Osteoblast (primary cell): ENCODE data around the gene CLDN16. TPM values are rescaled to one million over a fixed set of nuclear protein-coding genes. Genes with fewer than 3 reads are reported as not detected.

Source experiments
- DNase-seq: peaks from one replicate; pipeline ENCODE4 v3.0.0; 2011; ENCODE audit warnings: low spot score, mixed read lengths; ENCODE audit not compliant: insufficient read length; ENCODE audit errors: missing footprints
- H2AFZ ChIP-seq: 2 replicates; pipeline ENCODE4 v1.6.0; 2011; ENCODE audit warnings: mild to moderate bottlenecking, low read length
- H3K27ac ChIP-seq: 2 replicates; pipeline ENCODE4 v1.5.1; 2011; ENCODE audit warnings: mild to moderate bottlenecking, low read depth, low read length, moderate library complexity
- H3K27me3 ChIP-seq: 2 replicates; pipeline ENCODE4 v1.6.0; 2012; ENCODE audit warnings: mild to moderate bottlenecking, control low read depth, inconsistent platforms, low read length, moderate library complexity; ENCODE audit not compliant: insufficient read depth
- H3K36me3 ChIP-seq: 2 replicates; pipeline ENCODE4 v1.5.1; 2011; ENCODE audit warnings: mild to moderate bottlenecking, low read length, control low read depth, moderate library complexity; ENCODE audit not compliant: insufficient read depth
- H3K4me1 ChIP-seq: 2 replicates; pipeline ENCODE4 v1.5.1; 2011; ENCODE audit warnings: mild to moderate bottlenecking, low read length, control low read depth, moderate library complexity; ENCODE audit not compliant: insufficient read depth
- H3K4me2 ChIP-seq: 2 replicates; pipeline ENCODE4 v1.6.0; 2011; ENCODE audit warnings: mild to moderate bottlenecking, low read length; ENCODE audit not compliant: insufficient read depth
- H3K4me3 ChIP-seq: fragments of 200-600 bp; sonication (generic); 3 replicates; pipeline ENCODE4 v1.5.1; 2012; ENCODE audit warnings: mild to moderate bottlenecking, low read length, inconsistent platforms; ENCODE audit not compliant: insufficient read depth
- H3K79me2 ChIP-seq: 2 replicates; pipeline ENCODE4 v1.6.0; 2012; ENCODE audit warnings: mild to moderate bottlenecking, low read length, control low read depth, inconsistent platforms; ENCODE audit not compliant: insufficient read depth
- H3K9me3 ChIP-seq: 2 replicates; pipeline ENCODE4 v1.5.1; 2011; ENCODE audit warnings: low read depth, low read length, control low read depth
- H4K20me1 ChIP-seq: 2 replicates; pipeline ENCODE4 v1.6.0; 2012; ENCODE audit warnings: mild to moderate bottlenecking, low read length, control low read depth; ENCODE audit not compliant: insufficient read depth
- CTCF ChIP-seq: IDR thresholded peaks from 2 replicates; pipeline ENCODE4 v1.5.1; 2011; ENCODE audit warnings: mild to moderate bottlenecking, low read depth, low read length, moderate library complexity; ENCODE audit errors: extremely low read depth
- total RNA-seq: library from RNA; depleted of rRNA; stranded (reverse); fragments of >200 nt; gene quantifications from 2 replicates; pipeline ENCODE4 v1.2.3, GENCODE V29; 2012

CLDN16 gene
- total RNA-seq, 1 donor, result not detected

DNA sequence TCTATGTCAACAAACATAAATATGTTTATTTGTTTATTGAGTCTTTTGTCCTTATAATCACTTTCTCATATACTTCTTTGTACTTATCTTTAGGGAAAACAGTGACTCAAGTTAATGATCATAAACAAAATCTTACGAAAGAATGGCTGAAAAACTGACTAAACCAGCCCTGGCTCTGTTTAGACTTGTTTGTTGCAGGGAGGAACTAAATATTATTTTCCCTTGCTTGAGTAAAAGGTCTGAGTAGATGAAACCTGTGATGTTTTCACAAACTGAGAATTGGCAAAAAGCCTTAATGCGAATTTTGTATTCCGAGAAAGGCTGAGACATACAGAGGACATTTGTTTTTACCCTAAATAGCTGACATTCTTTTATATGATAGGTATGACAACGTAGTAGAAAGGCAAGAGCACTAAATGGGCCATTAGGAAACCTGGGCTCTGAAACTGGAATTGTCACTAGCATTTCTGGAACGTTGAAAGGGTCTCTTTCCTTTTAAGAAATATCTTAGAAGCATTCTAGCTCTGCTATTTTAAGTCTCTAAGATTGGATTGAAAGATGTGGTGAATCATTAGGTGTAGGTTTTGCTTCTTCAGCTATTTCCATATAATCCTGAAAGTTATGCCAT lies 18.2 kb upstream of the CLDN16 start:
- H3K27me3 ChIP-seq, result no peaks in the 10 kb centered on the region
- H4K20me1 ChIP-seq, result no peaks in the 10 kb centered on the region
- H3K4me1 ChIP-seq, result peaks cover 8% of the 10 kb centered on the region
- DNase-seq, result no peak
- H3K79me2 ChIP-seq, result no peaks in the 10 kb centered on the region
- no peaks in the 10 kb centered on the region for H3K9me3 ChIP-seq
- no peak overlapping the region for H3K4me3 ChIP-seq
- no peak for TF ChIP-seq CTCF
- H3K36me3 ChIP-seq, result no peaks in the 10 kb centered on the region
- no peak overlapping the region for H3K4me2 ChIP-seq
- no peak overlapping the region for H2AFZ ChIP-seq
- H3K27ac ChIP-seq, result no peak overlapping the region

GRCh38 chr3:190370369-190370768 lies 17.6 kb upstream of the CLDN16 start:
- H3K27ac ChIP-seq, result no peak overlapping the region
- no peaks in the 10 kb centered on the region for H4K20me1 ChIP-seq
- H3K27me3 ChIP-seq, result no peaks in the 10 kb centered on the region
- no peaks in the 10 kb centered on the region for H3K79me2 ChIP-seq
- H3K9me3 ChIP-seq, result no peaks in the 10 kb centered on the region
- H3K36me3 ChIP-seq, result no peaks in the 10 kb centered on the region
- H3K4me2 ChIP-seq, result no peak overlapping the region
- no peak for DNase-seq
- no peak overlapping the region for H3K4me3 ChIP-seq
- no peak overlapping the region for H2AFZ ChIP-seq
- peaks cover 8% of the 10 kb centered on the region for H3K4me1 ChIP-seq
- TF ChIP-seq CTCF, result no peak

GRCh38 chr3:190371152-190371551 lies 16.8 kb upstream of the CLDN16 start:
- no peak for DNase-seq

GRCh38 chr3:190375246-190375645 lies 12.7 kb upstream of the CLDN16 start:
- H3K27me3 ChIP-seq, result no peaks in the 10 kb centered on the region
- no peaks in the 10 kb centered on the region for H3K9me3 ChIP-seq
- H3K79me2 ChIP-seq, result no peaks in the 10 kb centered on the region
- H3K4me3 ChIP-seq, result no peak overlapping the region
- no peak for TF ChIP-seq CTCF
- H3K27ac ChIP-seq, result no peak overlapping the region
- H4K20me1 ChIP-seq, result no peaks in the 10 kb centered on the region
- no peak for DNase-seq
- no peaks in the 10 kb centered on the region for H3K36me3 ChIP-seq
- no peak overlapping the region for H3K4me2 ChIP-seq
- no peak overlapping the region for H2AFZ ChIP-seq
- H3K4me1 ChIP-seq, result peaks cover 10% of the 10 kb centered on the region

More at GRCh38 chr3:190371152-190371551, 16.8 kb upstream of the CLDN16 start:
- no peaks in the 10 kb centered on the region for H3K9me3 ChIP-seq
- H3K27ac ChIP-seq, result no peak overlapping the region
- no peaks in the 10 kb centered on the region for H3K79me2 ChIP-seq
- no peak overlapping the region for H2AFZ ChIP-seq
- H3K4me1 ChIP-seq, result peaks cover 5% of the 10 kb centered on the region
- H3K4me2 ChIP-seq, result no peak overlapping the region
- H3K27me3 ChIP-seq, result no peaks in the 10 kb centered on the region
- H4K20me1 ChIP-seq, result no peaks in the 10 kb centered on the region
- TF ChIP-seq CTCF, result no peak
- H3K4me3 ChIP-seq, result no peak overlapping the region
- no peaks in the 10 kb centered on the region for H3K36me3 ChIP-seq
